HepG2 (cell line): ENCODE measurements around the gene CD81. TPM values are rescaled to one million over a fixed set of nuclear protein-coding genes. Genes with fewer than 3 reads are reported as not detected.

Experiments used
- ATAC-seq: fragments of 200-7000 bp; cut with Tn5 transposase; 3 replicates; pipeline ENCODE4 v1.9.1; 2020; ENCODE audit warnings: mild to moderate bottlenecking, moderate library complexity
- BruUV-seq: library from RNA; stranded (reverse); fragments of 400-500 nt; replicated peaks from 2 replicates; lab custom pipeline; 2021; lab: Mats Ljungman, UMichigan
- CTCF ChIA-PET: fragments of 300-600 bp; formaldehyde crosslinking; extraction: SDS; loops from one replicate; lab custom pipeline; 2021; ENCODE audit warnings: low total read pairs, inconsistent platforms, low intra/inter-chr PET ratio; lab: Yijun Ruan, JAX
- POLR2A ChIA-PET: fragments of 350-600 bp; sonication (Branson Sonifier 250); formaldehyde crosslinking; loops from one replicate; lab custom pipeline; 2020; ENCODE audit warnings: antibody characterized with exemption, inconsistent platforms; lab: Yijun Ruan, JAX
- DNase-seq: peaks from one replicate; pipeline ENCODE4 v3.0.0-alpha.2; 2015; ENCODE audit warnings: low spot score
- FAIRE-seq: peaks from 3 replicates; lab custom pipeline; 2011; peaks lifted over from hg19 to GRCh38; lab: Jason Lieb, UNC
- H2AFZ ChIP-seq: one replicate; pipeline ENCODE4 v1.6.1; 2011; ENCODE audit warnings: low read length, inconsistent platforms
- H3K27ac ChIP-seq: fragments of 300-600 bp; 3 replicates; pipeline ENCODE4 v1.8.0; 2011; ENCODE audit warnings: mixed run types, mild to moderate bottlenecking, mixed read lengths, low read length, inconsistent platforms; ENCODE audit not compliant: insufficient read depth; ENCODE audit errors: extremely low read length
- H3K27me3 ChIP-seq, 2 experiments: fragments of 200-600 bp in 1 of 2; 2 replicates in 1 of 2; 3 replicates in 1 of 2; pipeline versions ENCODE4 v1.6.0 to v1.8.0; 2011; ENCODE audit warnings: low read length in 2 of 2, mild to moderate bottlenecking in 2 of 2, moderate library complexity in 2 of 2, inconsistent platforms in 1 of 2; ENCODE audit not compliant: insufficient read depth in 2 of 2, control insufficient read depth in 1 of 2
- H3K36me3 ChIP-seq, 2 experiments: fragments of 200-600 bp in 1 of 2; replicated peaks in 1 of 2; 2 replicates in 1 of 2; 3 replicates in 1 of 2; pipeline versions ENCODE4 v1.5.1 to v1.8.0; 2011; ENCODE audit warnings: low read length in 2 of 2, inconsistent platforms in 1 of 2; ENCODE audit not compliant: insufficient read depth in 2 of 2, control insufficient read depth in 1 of 2
- H3K4me1 ChIP-seq: 2 replicates; pipeline ENCODE4 v1.5.1; 2012; ENCODE audit warnings: low read length, inconsistent platforms; ENCODE audit not compliant: insufficient read depth
- H3K4me2 ChIP-seq: 2 replicates; pipeline ENCODE4 v1.6.0; 2011; ENCODE audit warnings: low read depth, low read length, inconsistent platforms
- H3K4me3 ChIP-seq, 3 experiments: fragments of 200-600 bp in 1 of 3; sonication (generic), shearing (Covaris generic) in 1 of 3; replicated peaks in 1 of 3; 2 replicates each; pipeline ENCODE4 v1.5.1; 2011 to 2016; ENCODE audit warnings: low read length in 3 of 3, inconsistent platforms in 2 of 3, low read depth in 2 of 3, mild to moderate bottlenecking in 2 of 3, control low read depth in 1 of 3, mixed read lengths in 1 of 3; ENCODE audit not compliant: insufficient read depth in 1 of 3
- H3K79me2 ChIP-seq: one replicate; pipeline ENCODE4 v1.6.1; 2011; ENCODE audit warnings: low read length, inconsistent platforms; ENCODE audit not compliant: insufficient read depth
- H3K9ac ChIP-seq: 2 replicates; pipeline ENCODE4 v1.6.0; 2011; ENCODE audit warnings: mild to moderate bottlenecking, low read depth, low read length, inconsistent platforms; ENCODE audit not compliant: insufficient read depth
- H3K9me3 ChIP-seq: 2 replicates; pipeline ENCODE4 v1.5.1; 2012; ENCODE audit warnings: mild to moderate bottlenecking, low read length
- H4K20me1 ChIP-seq: 2 replicates; pipeline ENCODE4 v1.6.0; 2011; ENCODE audit warnings: inconsistent platforms, mild to moderate bottlenecking, low read length, moderate library complexity; ENCODE audit not compliant: insufficient read depth
- DR1 ChIP-seq: sonication (generic); formaldehyde crosslinking; IDR thresholded peaks from 2 replicates; pipeline ENCODE4 v1.8.0; 2021; ENCODE audit warnings: mild to moderate bottlenecking, missing genetic modification reagents, inconsistent platforms
- MLLT10 ChIP-seq: sonication (generic); formaldehyde crosslinking; IDR thresholded peaks from 2 replicates; pipeline ENCODE4 v1.4.0; 2020; ENCODE audit warnings: missing genetic modification reagents
- POLR2AphosphoS2 ChIP-seq: IDR thresholded peaks from 2 replicates; pipeline ENCODE4 v1.6.1; 2011; ENCODE audit warnings: low read depth, low read length, improper control_type of control experiment
- SCMH1 ChIP-seq: sonication (generic); formaldehyde crosslinking; IDR thresholded peaks from 2 replicates; pipeline ENCODE4 v1.9.0; 2021; ENCODE audit warnings: missing genetic modification reagents, mild to moderate bottlenecking, borderline replicate concordance
- WGBS: methylation state at CpG from one replicate; pipeline ENCODE4 v1.1.6; 2017; ENCODE audit warnings: low lambda C conversion rate; 5-methylcytosine and 5-hydroxymethylcytosine counted together
- in situ Hi-C: cut with HindIII; loops from 2 replicates; pipeline ENCODE4 v1.10.0; 2017; ENCODE audit warnings: low pct_unique_long_range_greater_than_20kb; ENCODE audit not compliant: extremely low pct_ligation_motif_present
- intact Hi-C: fragments of 100-400 bp; cut with micrococcal nuclease; formaldehyde crosslinking; loops from one replicate; pipeline ENCODE4 v1.10.0; 2022; ENCODE audit not compliant: unreplicated experiment
- polyA plus RNA-seq, 8 experiments: library from polyadenylated mRNA; depleted of rRNA in 3 of 8; stranded (reverse) in 7 of 8; unstranded in 1 of 8; fragments of >200 nt; fragmentation: Illumina TruSeq in 4 of 8; extraction: Trizol in 4 of 8; gene quantifications; 2 replicates each; pipeline versions ENCODE4 v1.2.1 to v1.2.3, GENCODE V29; 2011 to 2016; ENCODE audit warnings: low read depth in 4 of 8, missing spikeins in 1 of 8, mixed read lengths in 1 of 8; ENCODE audit not compliant: insufficient read depth in 1 of 8
- total RNA-seq, 5 experiments: library from RNA; depleted of rRNA; stranded (reverse); fragments of >200 nt; fragmentation: Illumina TruSeq; extraction: Trizol; gene quantifications; 2 replicates each; pipeline ENCODE4 v1.2.3, GENCODE V29; 2016; ENCODE audit warnings: low read depth in 1 of 5
- TF ChIP-seq, protein P1 (sequence below): sonication (generic); formaldehyde crosslinking; IDR thresholded peaks from 2 replicates; pipeline ENCODE4 v1.4.0; 2020; ENCODE audit warnings: mild to moderate bottlenecking, low read depth, missing genetic modification reagents
- TF ChIP-seq, protein P2 (sequence below): sonication (generic); formaldehyde crosslinking; IDR thresholded peaks from 2 replicates; pipeline ENCODE4 v1.5.1; 2020; ENCODE audit warnings: mild to moderate bottlenecking, missing genetic modification reagents, borderline replicate concordance
- TF ChIP-seq, protein P3 (sequence below): sonication (generic); formaldehyde crosslinking; IDR thresholded peaks from 2 replicates; pipeline ENCODE4 v1.4.0; 2020; ENCODE audit warnings: mild to moderate bottlenecking, missing genetic modification reagents, borderline replicate concordance
- TF ChIP-seq, protein P4 (sequence below): sonication (generic); formaldehyde crosslinking; IDR thresholded peaks from 2 replicates; pipeline ENCODE4 v1.9.0; 2022; ENCODE audit warnings: low read depth, missing genetic modification reagents

The CD81 gene
- total and polyA plus RNA-seq, 2 of the 13 experiments (the other 11 are each of a cell fraction or from before 2014, with no cell fraction given) = not detected

GRCh38 chr11:2329551-2329950 is 47.6 kb upstream of the CD81 start (continued):
- TF ChIP-seq, protein P1, sequence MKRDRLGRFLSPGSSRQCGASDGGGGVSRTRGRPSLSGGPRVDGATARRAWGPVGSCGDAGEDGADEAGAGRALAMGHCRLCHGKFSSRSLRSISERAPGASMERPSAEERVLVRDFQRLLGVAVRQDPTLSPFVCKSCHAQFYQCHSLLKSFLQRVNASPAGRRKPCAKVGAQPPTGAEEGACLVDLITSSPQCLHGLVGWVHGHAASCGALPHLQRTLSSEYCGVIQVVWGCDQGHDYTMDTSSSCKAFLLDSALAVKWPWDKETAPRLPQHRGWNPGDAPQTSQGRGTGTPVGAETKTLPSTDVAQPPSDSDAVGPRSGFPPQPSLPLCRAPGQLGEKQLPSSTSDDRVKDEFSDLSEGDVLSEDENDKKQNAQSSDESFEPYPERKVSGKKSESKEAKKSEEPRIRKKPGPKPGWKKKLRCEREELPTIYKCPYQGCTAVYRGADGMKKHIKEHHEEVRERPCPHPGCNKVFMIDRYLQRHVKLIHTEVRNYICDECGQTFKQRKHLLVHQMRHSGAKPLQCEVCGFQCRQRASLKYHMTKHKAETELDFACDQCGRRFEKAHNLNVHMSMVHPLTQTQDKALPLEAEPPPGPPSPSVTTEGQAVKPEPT (CRISPR knock-in tag) = no peak
- TF ChIP-seq MLLT10 (CRISPR knock-in tag) (no peak), DR1 (CRISPR knock-in tag) (no peak)
- TF ChIP-seq, protein P2, sequence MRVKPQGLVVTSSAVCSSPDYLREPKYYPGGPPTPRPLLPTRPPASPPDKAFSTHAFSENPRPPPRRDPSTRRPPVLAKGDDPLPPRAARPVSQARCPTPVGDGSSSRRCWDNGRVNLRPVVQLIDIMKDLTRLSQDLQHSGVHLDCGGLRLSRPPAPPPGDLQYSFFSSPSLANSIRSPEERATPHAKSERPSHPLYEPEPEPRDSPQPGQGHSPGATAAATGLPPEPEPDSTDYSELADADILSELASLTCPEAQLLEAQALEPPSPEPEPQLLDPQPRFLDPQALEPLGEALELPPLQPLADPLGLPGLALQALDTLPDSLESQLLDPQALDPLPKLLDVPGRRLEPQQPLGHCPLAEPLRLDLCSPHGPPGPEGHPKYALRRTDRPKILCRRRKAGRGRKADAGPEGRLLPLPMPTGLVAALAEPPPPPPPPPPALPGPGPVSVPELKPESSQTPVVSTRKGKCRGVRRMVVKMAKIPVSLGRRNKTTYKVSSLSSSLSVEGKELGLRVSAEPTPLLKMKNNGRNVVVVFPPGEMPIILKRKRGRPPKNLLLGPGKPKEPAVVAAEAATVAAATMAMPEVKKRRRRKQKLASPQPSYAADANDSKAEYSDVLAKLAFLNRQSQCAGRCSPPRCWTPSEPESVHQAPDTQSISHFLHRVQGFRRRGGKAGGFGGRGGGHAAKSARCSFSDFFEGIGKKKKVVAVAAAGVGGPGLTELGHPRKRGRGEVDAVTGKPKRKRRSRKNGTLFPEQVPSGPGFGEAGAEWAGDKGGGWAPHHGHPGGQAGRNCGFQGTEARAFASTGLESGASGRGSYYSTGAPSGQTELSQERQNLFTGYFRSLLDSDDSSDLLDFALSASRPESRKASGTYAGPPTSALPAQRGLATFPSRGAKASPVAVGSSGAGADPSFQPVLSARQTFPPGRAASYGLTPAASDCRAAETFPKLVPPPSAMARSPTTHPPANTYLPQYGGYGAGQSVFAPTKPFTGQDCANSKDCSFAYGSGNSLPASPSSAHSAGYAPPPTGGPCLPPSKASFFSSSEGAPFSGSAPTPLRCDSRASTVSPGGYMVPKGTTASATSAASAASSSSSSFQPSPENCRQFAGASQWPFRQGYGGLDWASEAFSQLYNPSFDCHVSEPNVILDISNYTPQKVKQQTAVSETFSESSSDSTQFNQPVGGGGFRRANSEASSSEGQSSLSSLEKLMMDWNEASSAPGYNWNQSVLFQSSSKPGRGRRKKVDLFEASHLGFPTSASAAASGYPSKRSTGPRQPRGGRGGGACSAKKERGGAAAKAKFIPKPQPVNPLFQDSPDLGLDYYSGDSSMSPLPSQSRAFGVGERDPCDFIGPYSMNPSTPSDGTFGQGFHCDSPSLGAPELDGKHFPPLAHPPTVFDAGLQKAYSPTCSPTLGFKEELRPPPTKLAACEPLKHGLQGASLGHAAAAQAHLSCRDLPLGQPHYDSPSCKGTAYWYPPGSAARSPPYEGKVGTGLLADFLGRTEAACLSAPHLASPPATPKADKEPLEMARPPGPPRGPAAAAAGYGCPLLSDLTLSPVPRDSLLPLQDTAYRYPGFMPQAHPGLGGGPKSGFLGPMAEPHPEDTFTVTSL (CRISPR knock-in tag) = no peak

GRCh38 chr11:2330696-2331095 is 46.4 kb upstream of the CD81 start:
- ChIA-PET CTCF (no interaction called here), POLR2A (no interaction called here)
- H3K36me3 ChIP-seq = no peaks in the 10 kb centered on the region
- no TSS peak for BruUV-seq
- no peaks in the 10 kb centered on the region for H4K20me1 ChIP-seq
- ATAC-seq (no peak), DNase-seq (no peak), FAIRE-seq (no peak)
- intact Hi-C loops = no loop called here
- H3K9me3 ChIP-seq = 0 out of 2 replicates have a peak, but pooled peaks cover 13% of the 10 kb centered on the region
- H2AFZ ChIP-seq = no peak overlapping the region
- H3K4me1 ChIP-seq = no peaks in the 10 kb centered on the region
- H3K9ac ChIP-seq = no peak overlapping the region
- H3K4me3 ChIP-seq = no peak overlapping the region
- WGBS = 27% methylated on average over 6 of the region's 6 CpGs
- in situ Hi-C loops = no loop called here
- no peak overlapping the region for H3K4me2 ChIP-seq
- peaks cover 4 to 39% of the 10 kb centered on the region in 2 experiments; a peak in 3 of 5 replicates for H3K27me3 ChIP-seq
- H3K27ac ChIP-seq = no peak overlapping the region
- no peaks in the 10 kb centered on the region for H3K79me2 ChIP-seq
- no peak for TF ChIP-seq POLR2AphosphoS2
- TF ChIP-seq, protein P3, sequence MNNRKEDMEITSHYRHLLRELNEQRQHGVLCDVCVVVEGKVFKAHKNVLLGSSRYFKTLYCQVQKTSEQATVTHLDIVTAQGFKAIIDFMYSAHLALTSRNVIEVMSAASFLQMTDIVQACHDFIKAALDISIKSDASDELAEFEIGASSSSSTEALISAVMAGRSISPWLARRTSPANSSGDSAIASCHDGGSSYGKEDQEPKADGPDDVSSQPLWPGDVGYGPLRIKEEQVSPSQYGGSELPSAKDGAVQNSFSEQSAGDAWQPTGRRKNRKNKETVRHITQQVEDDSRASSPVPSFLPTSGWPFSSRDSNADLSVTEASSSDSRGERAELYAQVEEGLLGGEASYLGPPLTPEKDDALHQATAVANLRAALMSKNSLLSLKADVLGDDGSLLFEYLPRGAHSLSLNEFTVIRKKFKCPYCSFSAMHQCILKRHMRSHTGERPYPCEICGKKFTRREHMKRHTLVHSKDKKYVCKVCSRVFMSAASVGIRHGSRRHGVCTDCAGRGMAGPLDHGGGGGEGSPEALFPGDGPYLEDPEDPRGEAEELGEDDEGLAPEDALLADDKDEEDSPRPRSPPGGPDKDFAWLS = no peak
- TF ChIP-seq, protein P4, sequence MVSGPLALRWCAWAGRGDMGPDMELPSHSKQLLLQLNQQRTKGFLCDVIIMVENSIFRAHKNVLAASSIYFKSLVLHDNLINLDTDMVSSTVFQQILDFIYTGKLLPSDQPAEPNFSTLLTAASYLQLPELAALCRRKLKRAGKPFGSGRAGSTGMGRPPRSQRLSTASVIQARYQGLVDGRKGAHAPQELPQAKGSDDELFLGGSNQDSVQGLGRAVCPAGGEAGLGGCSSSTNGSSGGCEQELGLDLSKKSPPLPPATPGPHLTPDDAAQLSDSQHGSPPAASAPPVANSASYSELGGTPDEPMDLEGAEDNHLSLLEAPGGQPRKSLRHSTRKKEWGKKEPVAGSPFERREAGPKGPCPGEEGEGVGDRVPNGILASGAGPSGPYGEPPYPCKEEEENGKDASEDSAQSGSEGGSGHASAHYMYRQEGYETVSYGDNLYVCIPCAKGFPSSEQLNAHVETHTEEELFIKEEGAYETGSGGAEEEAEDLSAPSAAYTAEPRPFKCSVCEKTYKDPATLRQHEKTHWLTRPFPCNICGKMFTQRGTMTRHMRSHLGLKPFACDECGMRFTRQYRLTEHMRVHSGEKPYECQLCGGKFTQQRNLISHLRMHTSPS (CRISPR knock-in tag) = no peak
- TF ChIP-seq SCMH1 (CRISPR knock-in tag) = no peak
